ENCODE results near the gene OR6Q1.

DNA sequence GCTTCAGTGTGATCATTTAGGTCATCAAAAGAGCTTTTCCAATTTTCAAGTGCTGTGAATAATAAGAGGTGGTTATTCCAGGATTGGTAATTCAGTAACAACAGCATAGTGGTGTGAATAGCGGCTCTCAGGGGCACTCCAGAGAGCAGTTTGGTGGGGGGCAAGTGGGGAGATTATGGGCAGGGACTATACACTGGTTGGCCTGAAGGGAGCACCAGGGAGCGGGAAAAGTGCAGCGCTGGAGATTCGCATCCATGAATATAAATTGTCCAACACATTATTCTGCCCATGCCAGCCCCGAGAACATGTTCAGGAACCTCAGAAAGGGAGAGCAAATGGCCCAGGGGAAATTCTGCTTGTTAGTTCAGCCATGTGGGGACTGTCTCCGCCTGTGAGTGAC, 37.9 kb downstream of the OR6Q1 start:
- TF ChIP-seq, protein P1, sequence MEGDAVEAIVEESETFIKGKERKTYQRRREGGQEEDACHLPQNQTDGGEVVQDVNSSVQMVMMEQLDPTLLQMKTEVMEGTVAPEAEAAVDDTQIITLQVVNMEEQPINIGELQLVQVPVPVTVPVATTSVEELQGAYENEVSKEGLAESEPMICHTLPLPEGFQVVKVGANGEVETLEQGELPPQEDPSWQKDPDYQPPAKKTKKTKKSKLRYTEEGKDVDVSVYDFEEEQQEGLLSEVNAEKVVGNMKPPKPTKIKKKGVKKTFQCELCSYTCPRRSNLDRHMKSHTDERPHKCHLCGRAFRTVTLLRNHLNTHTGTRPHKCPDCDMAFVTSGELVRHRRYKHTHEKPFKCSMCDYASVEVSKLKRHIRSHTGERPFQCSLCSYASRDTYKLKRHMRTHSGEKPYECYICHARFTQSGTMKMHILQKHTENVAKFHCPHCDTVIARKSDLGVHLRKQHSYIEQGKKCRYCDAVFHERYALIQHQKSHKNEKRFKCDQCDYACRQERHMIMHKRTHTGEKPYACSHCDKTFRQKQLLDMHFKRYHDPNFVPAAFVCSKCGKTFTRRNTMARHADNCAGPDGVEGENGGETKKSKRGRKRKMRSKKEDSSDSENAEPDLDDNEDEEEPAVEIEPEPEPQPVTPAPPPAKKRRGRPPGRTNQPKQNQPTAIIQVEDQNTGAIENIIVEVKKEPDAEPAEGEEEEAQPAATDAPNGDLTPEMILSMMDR (IDR thresholded peaks at IDR 0.05) = no peak
- TF ChIP-seq ETV6 (CRISPR knock-in tag; IDR thresholded peaks at IDR 0.05) (no peak), ELF4 (CRISPR knock-in tag; IDR thresholded peaks at IDR 0.05; ENCODE audit: low read depth) (no peak), ZNF263 (CRISPR knock-in tag; IDR thresholded peaks at IDR 0.05; ENCODE audit: low read depth) (no peak)

Measured in WTC11 (cell line).